K562 (cell line): ENCODE results near the gene GALNT12. TPM values are rescaled to one million over a fixed set of nuclear protein-coding genes. Genes with fewer than 3 reads are reported as not detected.

ENCODE experiments used
- KLF6 ChIP-seq: fragments of 250-450 bp; sonication (Bioruptor Pico); IDR thresholded peaks from 2 replicates; pipeline ENCODE4 v1.4.0; 2020; ENCODE audit warnings: mild to moderate bottlenecking, moderate library complexity, borderline replicate concordance
- MEF2D ChIP-seq: conservative IDR thresholded peaks from 2 replicates; pipeline ENCODE4 v1.6.1; 2016; ENCODE audit warnings: low read depth, missing genetic modification characterization, missing compliant biosample characterization
- NBN ChIP-seq: fragments of 450-650 bp; IDR thresholded peaks from 2 replicates; pipeline ENCODE4 v1.6.1; 2016; ENCODE audit warnings: low read depth, mild to moderate bottlenecking
- NUFIP1 ChIP-seq: fragments of 450-650 bp; IDR thresholded peaks from 2 replicates; pipeline ENCODE4 v1.6.1; 2018; ENCODE audit not compliant: partially characterized antibody
- OTX1 ChIP-seq: fragments of 450-650 bp; formaldehyde crosslinking; IDR thresholded peaks from 2 replicates; pipeline ENCODE4 v1.4.0; 2022; ENCODE audit warnings: mild to moderate bottlenecking
- U2AF1 ChIP-seq: fragments of 200-400 bp; formaldehyde crosslinking; optimal IDR thresholded peaks from 2 replicates; pipeline ENCODE3; 2017; ENCODE audit warnings: mild to moderate bottlenecking, low read depth, low read length, moderate library complexity
- USF2 ChIP-seq: sonication (generic); formaldehyde crosslinking; IDR thresholded peaks from 2 replicates; pipeline ENCODE4 v1.5.0; 2020; ENCODE audit warnings: missing genetic modification reagents
- polyA plus RNA-seq, 8 experiments: library from polyadenylated mRNA; depleted of rRNA in 4 of 8; stranded (reverse) in 5 of 8; unstranded in 3 of 8; fragments of >200 nt; fragmentation: Nextera tagmentation in 2 of 8; fragmentation: Illumina TruSeq in 1 of 8; extraction: Ambion mirVana in 2 of 8; extraction: Trizol in 1 of 8; gene quantifications; 2 replicates each; pipeline versions ENCODE4 v1.2.1 to v1.2.3, GENCODE V29; 2011 to 2014; ENCODE audit warnings: inconsistent platforms in 1 of 8, missing spikeins in 1 of 8
- total RNA-seq, 7 experiments: library from RNA; depleted of rRNA in 6 of 7; stranded (reverse); fragments of >200 nt in 6 of 7; fragmentation: Illumina TruSeq in 2 of 7; extraction: Trizol in 2 of 7; gene quantifications; 2 replicates each; pipeline versions ENCODE4 v1.2.1 to v1.2.3, GENCODE V29; 2011 to 2021; ENCODE audit warnings: low replicate concordance in 1 of 7
- TF ChIP-seq, protein P1 (sequence below): fragments of 250-450 bp; sonication (Bioruptor Pico); IDR thresholded peaks from 2 replicates; pipeline ENCODE4 v1.4.0; 2020; ENCODE audit warnings: borderline replicate concordance

Gene GALNT12
- total and polyA plus RNA-seq, 9 of the 15 experiments (the other 6 are each of a cell fraction or from before 2014, with no cell fraction given), result 29.7 to 82.9 (median 44.2) TPM

- TF ChIP-seq U2AF1 (no peak), KLF6 (CRISPR knock-in tag) (0 out of 2 replicates have a peak, but pooled peaks have one; percentile 55), NUFIP1 (no peak), USF2 (peak; percentile 92), MEF2D (tag) (0 out of 2 replicates have a peak, but pooled peaks have one; percentile 11), NBN (no peak), OTX1 (peak; percentile 59; the same call in 1 of the 2 replicates)
- TF ChIP-seq, protein P1, sequence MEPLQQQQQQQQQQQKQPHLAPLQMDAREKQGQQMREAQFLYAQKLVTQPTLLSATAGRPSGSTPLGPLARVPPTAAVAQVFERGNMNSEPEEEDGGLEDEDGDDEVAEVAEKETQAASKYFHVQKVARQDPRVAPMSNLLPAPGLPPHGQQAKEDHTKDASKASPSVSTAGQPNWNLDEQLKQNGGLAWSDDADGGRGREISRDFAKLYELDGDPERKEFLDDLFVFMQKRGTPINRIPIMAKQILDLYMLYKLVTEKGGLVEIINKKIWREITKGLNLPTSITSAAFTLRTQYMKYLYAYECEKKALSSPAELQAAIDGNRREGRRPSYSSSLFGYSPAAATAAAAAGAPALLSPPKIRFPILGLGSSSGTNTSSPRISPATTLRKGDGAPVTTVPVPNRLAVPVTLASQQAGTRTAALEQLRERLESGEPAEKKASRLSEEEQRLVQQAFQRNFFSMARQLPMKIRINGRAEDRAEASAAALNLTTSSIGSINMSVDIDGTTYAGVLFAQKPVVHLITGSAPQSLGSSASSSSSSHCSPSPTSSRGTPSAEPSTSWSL (CRISPR knock-in tag), result no peak
- TF ChIP-seq, all 486 proteins: peak for 11
Observed at GRCh38 chr9:98870782-98871557, 63.5 kb downstream of the GALNT12 start (continued).
